Endothelial cell of umbilical vein (primary cell): Measurements from ENCODE around the gene PPM1M. TPM values are rescaled to one million over a fixed set of nuclear protein-coding genes. Genes with fewer than 3 reads are reported as not detected.
A peak's percentile ranks its signal among the peaks of the same experiment; 100 is the strongest.

ENCODE experiments used
- BruUV-seq: library from RNA; stranded (reverse); fragments of 400-500 nt; replicated peaks from 2 replicates; lab custom pipeline; 2021; lab: Mats Ljungman, UMichigan
- CTCF ChIA-PET: fragments of 300-600, 350-600 bp; sonication (Branson Sonifier 250); formaldehyde crosslinking; loops from one replicate; lab custom pipeline; 2021; ENCODE audit warnings: antibody characterized with exemption, inconsistent platforms; lab: Charles Lee
- POLR2A ChIA-PET: fragments of 300-600, 350-600 bp; sonication (Branson Sonifier 250); formaldehyde crosslinking; loops from one replicate; lab custom pipeline; 2021; ENCODE audit warnings: antibody characterized with exemption, inconsistent platforms; lab: Charles Lee
- DNase-seq: peaks from one replicate; pipeline ENCODE4 v3.0.0-alpha.2; 2011; ENCODE audit warnings: low read depth, low spot score
- FAIRE-seq: peaks from 2 replicates; lab custom pipeline; 2011; peaks lifted over from hg19 to GRCh38; lab: Jason Lieb, UNC
- H2AFZ ChIP-seq: 2 replicates; pipeline ENCODE4 v1.6.0; 2012; ENCODE audit warnings: low read depth, low read length, control low read depth, inconsistent platforms
- H3K27ac ChIP-seq: 2 replicates; pipeline ENCODE4 v1.5.1; 2011; ENCODE audit warnings: low read depth, mild to moderate bottlenecking, control low read depth, low read length, moderate library complexity; ENCODE audit not compliant: insufficient read depth
- H3K27me3 ChIP-seq, 2 experiments: 2 replicates each; pipeline versions ENCODE4 v1.6.0 to v1.6.1; 2011; ENCODE audit warnings: low read length in 2 of 2, mixed read lengths in 1 of 2; ENCODE audit not compliant: control insufficient read depth in 2 of 2, insufficient read depth in 2 of 2
- H3K36me3 ChIP-seq, 2 experiments: 2 replicates in 1 of 2; 3 replicates in 1 of 2; pipeline ENCODE4 v1.5.1; 2011; ENCODE audit warnings: low read length in 2 of 2, mild to moderate bottlenecking in 1 of 2, moderate library complexity in 1 of 2; ENCODE audit not compliant: control insufficient read depth in 2 of 2, insufficient read depth in 2 of 2; ENCODE audit errors: extremely low read depth in 1 of 2
- H3K4me1 ChIP-seq: 3 replicates; pipeline ENCODE4 v1.5.1; 2011; ENCODE audit warnings: mild to moderate bottlenecking, low read length; ENCODE audit not compliant: control insufficient read depth, insufficient read depth; ENCODE audit errors: extremely low read depth
- H3K4me2 ChIP-seq: 2 replicates; pipeline ENCODE4 v1.6.1; 2011; ENCODE audit warnings: low read length, control low read depth, mixed read lengths; ENCODE audit not compliant: insufficient read depth
- H3K4me3 ChIP-seq, 3 experiments: fragments of 200-600 bp in 1 of 3; sonication (generic), shearing (Covaris generic) in 1 of 3; replicated peaks in 1 of 3; 2 replicates each; pipeline ENCODE4 v1.5.1; 2011 to 2016; ENCODE audit warnings: control low read depth in 3 of 3, low read length in 3 of 3, mild to moderate bottlenecking in 2 of 3, inconsistent platforms in 1 of 3, low read depth in 1 of 3, moderate library complexity in 1 of 3; ENCODE audit not compliant: insufficient read depth in 1 of 3
- H3K79me2 ChIP-seq: 2 replicates; pipeline ENCODE4 v1.6.0; 2012; ENCODE audit warnings: low read length, inconsistent platforms; ENCODE audit not compliant: control insufficient read depth, insufficient read depth
- H3K9ac ChIP-seq: replicated peaks from 2 replicates; pipeline ENCODE3; 2011; ENCODE audit warnings: low read length, control low read depth; ENCODE audit not compliant: insufficient read depth; ENCODE audit errors: extremely low read depth
- H3K9me1 ChIP-seq: replicated peaks from 3 replicates; pipeline ENCODE4 v1.6.0; 2011; ENCODE audit warnings: mild to moderate bottlenecking, low read length; ENCODE audit not compliant: control insufficient read depth, insufficient read depth; ENCODE audit errors: extremely low read depth
- H3K9me3 ChIP-seq: replicated peaks from 2 replicates; pipeline ENCODE4 v1.5.1; 2012; ENCODE audit warnings: low read length, inconsistent platforms; ENCODE audit not compliant: control insufficient read depth, insufficient read depth
- H4K20me1 ChIP-seq: replicated peaks from 2 replicates; pipeline ENCODE3; 2011; ENCODE audit warnings: mild to moderate bottlenecking, low read length; ENCODE audit not compliant: control insufficient read depth, insufficient read depth; ENCODE audit errors: extremely low read depth
- CTCF ChIP-seq, 2 donors: IDR thresholded peaks; 1 replicate in 1 of 2; 2 replicates in 1 of 2; pipeline ENCODE4 v1.5.1; 2011; ENCODE audit warnings: low read length in 2 of 2, mild to moderate bottlenecking in 2 of 2, moderate library complexity in 2 of 2, control low read depth in 1 of 2, inconsistent platforms in 1 of 2, low read depth in 1 of 2; ENCODE audit not compliant: insufficient read depth in 1 of 2; ENCODE audit errors: extremely low read depth in 1 of 2
- EZH2 ChIP-seq: IDR thresholded peaks from 2 replicates; pipeline ENCODE4 v1.6.1; 2012; ENCODE audit warnings: borderline replicate concordance, low read depth, mild to moderate bottlenecking, moderate library complexity, low read length, inconsistent platforms; ENCODE audit not compliant: severe bottlenecking
- FOS ChIP-seq: IDR thresholded peaks from 2 replicates; pipeline ENCODE4 v1.6.1; 2011; ENCODE audit warnings: mild to moderate bottlenecking, low read length, moderate library complexity, borderline replicate concordance; ENCODE audit not compliant: insufficient read depth
- GATA2 ChIP-seq: IDR thresholded peaks from 2 replicates; pipeline ENCODE4 v1.7.0; 2011; ENCODE audit warnings: low read depth, mild to moderate bottlenecking, moderate library complexity, mixed read lengths, low read length; ENCODE audit not compliant: insufficient read length, insufficient read depth
- JUN ChIP-seq: IDR thresholded peaks from 2 replicates; pipeline ENCODE4 v1.6.1; 2011; ENCODE audit warnings: borderline replicate concordance, low read depth; ENCODE audit not compliant: insufficient read length, insufficient read depth
- MYC ChIP-seq: IDR thresholded peaks from one replicate; pipeline ENCODE4 v1.6.1; 2011; ENCODE audit warnings: mild to moderate bottlenecking, low read depth, low read length
- POLR2A ChIP-seq: IDR thresholded peaks from 2 replicates; pipeline ENCODE4 v1.6.1; 2012; ENCODE audit warnings: low read depth, mild to moderate bottlenecking, control low read depth, low read length
- POLR2AphosphoS5 ChIP-seq: IDR thresholded peaks from 2 replicates; pipeline ENCODE4 v1.6.1; 2012; ENCODE audit warnings: low read depth, mild to moderate bottlenecking, control low read depth, low read length, moderate library complexity; ENCODE audit not compliant: insufficient read depth
- dilution Hi-C: fragments of 300-500 bp; cut with MboI; formaldehyde crosslinking; loops from one replicate; pipeline ENCODE4 v1.15.0; 2019; ENCODE audit warnings: low sequenced_read_pairs; ENCODE audit not compliant: extremely low pct_ligation_motif_present
- intact Hi-C: fragments of 100-400 bp; cut with micrococcal nuclease; formaldehyde crosslinking; loops from one replicate; pipeline ENCODE4 v1.10.0; 2022
- polyA plus RNA-seq, 4 experiments: library from polyadenylated mRNA; depleted of rRNA in 3 of 4; stranded (reverse) in 3 of 4; unstranded in 1 of 4; fragments of >200 nt; gene quantifications; 2 replicates each; pipeline versions ENCODE4 v1.2.1 to v1.2.3, GENCODE V29; 2011 to 2012; ENCODE audit warnings: missing spikeins in 1 of 4
- total RNA-seq: library from RNA; stranded (reverse); gene quantifications from 2 replicates; pipeline ENCODE4 v1.2.3, GENCODE V29; 2021
- TF ChIP-seq, protein P1 (sequence below): IDR thresholded peaks from 2 replicates; pipeline ENCODE4 v1.6.1; 2011; ENCODE audit not compliant: insufficient read depth, insufficient read length

The PPM1M gene
- total and polyA plus RNA-seq, 2 donors (not counting 3 experiments of a cell fraction or from before 2014, with no cell fraction given): 13.7 to 19.4 TPM

DNA sequence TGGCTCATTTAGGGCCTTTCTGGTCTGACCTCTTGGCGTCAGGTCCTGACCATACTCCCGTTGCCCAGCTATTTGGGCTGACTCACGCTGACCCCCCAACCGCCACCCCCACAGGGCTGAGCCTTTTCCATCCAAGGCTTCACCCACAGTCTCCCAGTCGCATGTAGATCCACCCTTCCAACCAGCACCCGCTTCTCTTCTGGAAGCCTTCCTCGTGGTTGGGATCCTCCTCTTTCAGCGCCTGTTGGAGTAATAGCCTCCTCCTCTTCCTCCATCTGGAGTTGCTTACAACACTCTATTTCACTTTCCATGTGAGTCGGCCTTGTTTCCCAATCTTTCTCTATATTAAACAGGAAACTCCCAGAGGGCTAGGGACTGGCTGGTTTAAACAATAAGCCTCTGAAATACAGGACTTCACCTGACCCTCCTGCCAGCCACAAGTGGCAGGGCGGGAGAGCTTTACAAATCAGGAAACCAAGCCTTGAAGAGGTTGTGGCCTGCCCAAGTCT lies 49.7 kb upstream of the PPM1M start:
- Histone ChIP-seq H2AFZ (peak overlapping the region; percentile 28), H3K4me3 (no peak overlapping the region), H4K20me1 (no peaks in the 10 kb centered on the region), H3K27ac (no peak overlapping the region), H3K9me1 (no peaks in the 10 kb centered on the region), H3K9ac (no peak overlapping the region), H3K27me3 (no peaks in the 10 kb centered on the region), H3K4me1 (peaks cover 17% of the 10 kb centered on the region), H3K4me2 (no peak overlapping the region), H3K79me2 (peaks cover 15% of the 10 kb centered on the region), H3K36me3 (no peaks in the 10 kb centered on the region), H3K9me3 (no peaks in the 10 kb centered on the region)
- TF ChIP-seq POLR2A (no peak), CTCF (IDR thresholded peaks at IDR 0.05; ENCODE audit: extremely low read depth in 1 of 2, insufficient read depth in 1 of 2, low read depth in 1 of 2, low read length in 2 of 2) (no peak), EZH2 (no peak), FOS (no peak), MYC (no peak), GATA2 (no peak), POLR2AphosphoS5 (no peak), JUN (no peak)
- TF ChIP-seq, protein P1, sequence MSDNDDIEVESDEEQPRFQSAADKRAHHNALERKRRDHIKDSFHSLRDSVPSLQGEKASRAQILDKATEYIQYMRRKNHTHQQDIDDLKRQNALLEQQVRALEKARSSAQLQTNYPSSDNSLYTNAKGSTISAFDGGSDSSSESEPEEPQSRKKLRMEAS: no peak
- intact Hi-C loops: loop anchor here (5.0 kb wide), 1 partner anchor 194 kb away; no protein-coding TSS in a partner anchor
- POLR2A ChIA-PET: interaction anchor here (0.6 kb wide), 1 partner anchor 221 kb away, joined by 4 read pairs; no protein-coding TSS in a partner anchor
- BruUV-seq: no TSS peak
- DNase-seq: peak; percentile 29
- no peak for FAIRE-seq
- dilution Hi-C loops: no loop called here
- CTCF ChIA-PET: interaction anchor here (1.4 kb wide), 1 partner anchor 13 kb away, joined by 5 read pairs; no protein-coding TSS in a partner anchor
